A549 treated with CpdA at 1 μM for 4 hours (cell line): ENCODE measurements around the gene HELB. TPM values are rescaled to one million over a fixed set of nuclear protein-coding genes. Genes with fewer than 3 reads are reported as not detected.

Experiments
- total RNA-seq: library from RNA; stranded (reverse); fragments of 200-300 nt; extraction: Qiagen RNA extraction; gene quantifications from 5 replicates; pipeline ENCODE4 v1.2.3, GENCODE V29; 2022; ENCODE audit warnings: low read depth

Gene HELB
- total RNA-seq: 1.5 to 1.7 TPM (median 1.7 TPM) in 5 replicates

DNA sequence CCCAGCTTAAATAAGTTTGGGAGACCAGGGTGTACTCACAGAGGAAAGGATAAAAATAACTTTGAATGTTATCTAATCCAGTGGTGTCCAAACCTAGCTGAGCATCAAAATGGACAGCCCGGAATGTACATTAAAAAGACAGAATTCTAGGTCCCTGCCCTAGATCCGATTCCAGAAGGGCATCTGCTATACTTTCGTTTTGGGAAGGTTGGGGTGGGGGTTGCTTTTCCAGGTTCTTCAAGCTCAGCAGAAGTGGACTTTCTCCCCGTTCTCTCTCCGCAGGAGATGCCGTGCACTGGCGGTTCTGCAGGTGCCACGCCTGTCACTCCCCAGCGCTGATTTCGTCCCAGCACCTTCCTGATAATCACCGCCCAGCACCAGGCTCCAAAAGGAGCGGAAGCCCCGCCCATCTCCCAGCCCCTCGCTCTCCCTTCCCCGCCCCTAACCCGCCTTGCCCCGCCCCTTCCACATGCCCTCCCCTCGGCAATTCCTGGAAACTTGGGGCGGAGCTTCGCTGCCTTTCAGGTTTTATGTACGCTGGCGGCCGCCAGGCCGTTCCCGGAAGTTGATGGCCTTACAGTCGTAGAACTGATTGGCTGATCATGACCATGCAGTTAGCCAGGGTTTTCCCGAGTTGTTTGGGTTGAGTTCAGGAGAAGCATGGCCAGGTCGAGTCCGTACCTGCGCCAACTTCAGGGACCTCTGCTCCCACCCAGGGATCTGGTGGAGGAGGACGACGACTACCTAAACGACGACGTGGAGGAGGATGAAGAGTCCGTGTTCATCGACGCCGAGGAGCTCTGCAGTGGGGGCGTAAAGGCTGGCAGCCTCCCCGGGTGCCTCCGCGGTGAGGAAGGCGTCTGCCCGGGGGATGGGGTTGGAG is at the start of gene HELB:
HELB (plus strand) TSS at position 550 of the 883 bp plus-strand sequence; CDS start at position 661, 111 bp downstream.

Other genes starting within 250 kb of the HELB start
- 46.9 to 61.3 TPM (median 57.8 TPM) in 5 replicates for gene LLPH, start 171.7 kb upstream of the HELB start, total RNA-seq
- 47.6 to 52.7 TPM (median 49.2 TPM) in 5 replicates for gene TMBIM4, start 132.5 kb upstream of the HELB start, total RNA-seq
- gene IRAK3, start 113.3 kb upstream of the HELB start, total RNA-seq: 0.03 to 0.09 TPM (median 0.06 TPM) in 5 replicates